ENCODE measurements around the gene ATRIP.

Gene ATRIP

GRCh38 chr3:48410205-48411040, 36.1 kb upstream of the ATRIP start:
- DNase-seq (ENCODE audit: low read depth), result no peak

GRCh38 chr3:48411041-48411588, 35.4 kb upstream of the ATRIP start:
- no peak for DNase-seq (ENCODE audit: low read depth)

GRCh38 chr3:48411606-48412374, 34.7 kb upstream of the ATRIP start:
- DNase-seq (ENCODE audit: low read depth), result no peak

- DNase-seq (ENCODE audit: low read depth), result no peak
Observed at GRCh38 chr3:48412375-48413001, 34.0 kb upstream of the ATRIP start.

GRCh38 chr3:48413086-48413485, 33.5 kb upstream of the ATRIP start:
- DNase-seq (ENCODE audit: low read depth), result no peak

- no peak for DNase-seq (ENCODE audit: low read depth)
Observed at GRCh38 chr3:48413611-48414010, 32.9 kb upstream of the ATRIP start.

- no peak for DNase-seq (ENCODE audit: low read depth)
Observed at GRCh38 chr3:48414376-48415250, 31.9 kb upstream of the ATRIP start.

GRCh38 chr3:48415251-48415953, 31.1 kb upstream of the ATRIP start:
- DNase-seq (ENCODE audit: low read depth), result no peak

- no peak for DNase-seq (ENCODE audit: low read depth)
Observed at GRCh38 chr3:48416091-48416505, 30.4 kb upstream of the ATRIP start.

GRCh38 chr3:48416546-48416945, 30.0 kb upstream of the ATRIP start:
- no peak for DNase-seq (ENCODE audit: low read depth)

GRCh38 chr3:48417529-48418108, 28.9 kb upstream of the ATRIP start:
- no peak for DNase-seq (ENCODE audit: low read depth)

GRCh38 chr3:48418140-48418539, 28.4 kb upstream of the ATRIP start:
- DNase-seq (ENCODE audit: low read depth), result no peak

GRCh38 chr3:48418651-48419050, 27.9 kb upstream of the ATRIP start:
- DNase-seq (ENCODE audit: low read depth), result no peak

- no peak for DNase-seq (ENCODE audit: low read depth)
Observed at GRCh38 chr3:48419149-48419548, 27.4 kb upstream of the ATRIP start.

GRCh38 chr3:48419597-48419996, 26.9 kb upstream of the ATRIP start:
- DNase-seq (ENCODE audit: low read depth), result no peak

- no peak for DNase-seq (ENCODE audit: low read depth)
Observed at GRCh38 chr3:48420561-48420960, 26.0 kb upstream of the ATRIP start.

- no peak for DNase-seq (ENCODE audit: low read depth)
Observed at GRCh38 chr3:48422272-48422671, 24.3 kb upstream of the ATRIP start.

- DNase-seq (ENCODE audit: low read depth), result no peak
Observed at GRCh38 chr3:48422681-48423080, 23.9 kb upstream of the ATRIP start.

GRCh38 chr3:48423241-48423882, 23.2 kb upstream of the ATRIP start:
- DNase-seq (ENCODE audit: low read depth), result no peak
